GM12864 (cell line): ENCODE results near the gene ACCSL.

ENCODE experiments used
- DNase-seq: peaks from one replicate; pipeline ENCODE4 v3.0.0-alpha.2; 2011; ENCODE audit warnings: low read depth
- H3K4me3 ChIP-seq: 2 replicates; pipeline ENCODE4 v1.5.1; 2011; ENCODE audit warnings: mild to moderate bottlenecking, low read depth, low read length, control low read depth
- TF ChIP-seq, protein P1 (sequence below): IDR thresholded peaks from 2 replicates; pipeline ENCODE4 v1.5.1; 2011; ENCODE audit warnings: low read depth, mild to moderate bottlenecking, moderate library complexity, low read length, control low read depth, inconsistent platforms; ENCODE audit errors: missing control alignments

The ACCSL gene

GRCh38 chr11:44033411-44033850 is 14.3 kb upstream of the ACCSL start:
- no peak overlapping the region for H3K4me3 ChIP-seq
- no peak for DNase-seq
- TF ChIP-seq, protein P1, sequence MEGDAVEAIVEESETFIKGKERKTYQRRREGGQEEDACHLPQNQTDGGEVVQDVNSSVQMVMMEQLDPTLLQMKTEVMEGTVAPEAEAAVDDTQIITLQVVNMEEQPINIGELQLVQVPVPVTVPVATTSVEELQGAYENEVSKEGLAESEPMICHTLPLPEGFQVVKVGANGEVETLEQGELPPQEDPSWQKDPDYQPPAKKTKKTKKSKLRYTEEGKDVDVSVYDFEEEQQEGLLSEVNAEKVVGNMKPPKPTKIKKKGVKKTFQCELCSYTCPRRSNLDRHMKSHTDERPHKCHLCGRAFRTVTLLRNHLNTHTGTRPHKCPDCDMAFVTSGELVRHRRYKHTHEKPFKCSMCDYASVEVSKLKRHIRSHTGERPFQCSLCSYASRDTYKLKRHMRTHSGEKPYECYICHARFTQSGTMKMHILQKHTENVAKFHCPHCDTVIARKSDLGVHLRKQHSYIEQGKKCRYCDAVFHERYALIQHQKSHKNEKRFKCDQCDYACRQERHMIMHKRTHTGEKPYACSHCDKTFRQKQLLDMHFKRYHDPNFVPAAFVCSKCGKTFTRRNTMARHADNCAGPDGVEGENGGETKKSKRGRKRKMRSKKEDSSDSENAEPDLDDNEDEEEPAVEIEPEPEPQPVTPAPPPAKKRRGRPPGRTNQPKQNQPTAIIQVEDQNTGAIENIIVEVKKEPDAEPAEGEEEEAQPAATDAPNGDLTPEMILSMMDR, result no peak

DNA sequence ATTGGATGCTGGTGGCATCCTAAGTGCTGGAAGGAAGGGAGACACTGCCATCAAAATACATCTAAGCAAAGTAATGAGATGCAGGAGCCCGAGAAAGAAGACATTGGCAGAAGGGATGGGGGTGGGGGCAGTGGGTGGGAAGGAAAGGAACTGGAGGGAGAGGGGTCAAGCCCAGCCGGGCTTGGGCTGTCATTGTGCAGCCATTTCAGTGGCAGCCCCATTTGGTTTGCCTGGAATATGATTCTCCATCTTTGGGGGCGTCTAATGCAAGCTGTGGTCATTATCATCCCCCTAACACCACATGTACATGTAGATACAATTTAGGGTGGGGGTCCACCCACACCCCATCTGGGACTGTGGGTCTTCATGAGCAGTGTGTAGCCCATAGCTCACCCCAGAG is 13.9 kb upstream of the ACCSL start:
- TF ChIP-seq, protein P1, result no peak
- no peak for DNase-seq
- no peak overlapping the region for H3K4me3 ChIP-seq

DNA sequence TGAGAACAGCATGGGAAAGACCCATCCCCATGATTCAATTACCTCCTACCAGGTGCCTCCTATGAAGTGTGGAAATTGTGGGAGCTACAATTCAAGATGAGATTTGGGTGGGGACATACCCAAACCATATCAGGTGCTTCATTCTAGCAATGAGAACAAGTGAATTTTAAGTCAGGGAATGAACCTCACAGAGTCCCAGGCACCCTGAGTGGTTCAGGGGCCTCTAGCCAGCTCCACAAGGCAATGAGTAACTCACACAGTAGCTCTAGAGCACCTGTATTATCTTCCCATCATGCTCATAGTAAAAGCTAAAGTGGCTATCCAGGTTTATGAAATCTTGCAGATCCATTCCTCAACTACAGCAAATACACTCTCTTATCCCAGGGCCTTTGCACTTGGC is 13.1 kb upstream of the ACCSL start:
- H3K4me3 ChIP-seq, result no peak overlapping the region
- TF ChIP-seq, protein P1, result no peak
- no peak for DNase-seq

DNA sequence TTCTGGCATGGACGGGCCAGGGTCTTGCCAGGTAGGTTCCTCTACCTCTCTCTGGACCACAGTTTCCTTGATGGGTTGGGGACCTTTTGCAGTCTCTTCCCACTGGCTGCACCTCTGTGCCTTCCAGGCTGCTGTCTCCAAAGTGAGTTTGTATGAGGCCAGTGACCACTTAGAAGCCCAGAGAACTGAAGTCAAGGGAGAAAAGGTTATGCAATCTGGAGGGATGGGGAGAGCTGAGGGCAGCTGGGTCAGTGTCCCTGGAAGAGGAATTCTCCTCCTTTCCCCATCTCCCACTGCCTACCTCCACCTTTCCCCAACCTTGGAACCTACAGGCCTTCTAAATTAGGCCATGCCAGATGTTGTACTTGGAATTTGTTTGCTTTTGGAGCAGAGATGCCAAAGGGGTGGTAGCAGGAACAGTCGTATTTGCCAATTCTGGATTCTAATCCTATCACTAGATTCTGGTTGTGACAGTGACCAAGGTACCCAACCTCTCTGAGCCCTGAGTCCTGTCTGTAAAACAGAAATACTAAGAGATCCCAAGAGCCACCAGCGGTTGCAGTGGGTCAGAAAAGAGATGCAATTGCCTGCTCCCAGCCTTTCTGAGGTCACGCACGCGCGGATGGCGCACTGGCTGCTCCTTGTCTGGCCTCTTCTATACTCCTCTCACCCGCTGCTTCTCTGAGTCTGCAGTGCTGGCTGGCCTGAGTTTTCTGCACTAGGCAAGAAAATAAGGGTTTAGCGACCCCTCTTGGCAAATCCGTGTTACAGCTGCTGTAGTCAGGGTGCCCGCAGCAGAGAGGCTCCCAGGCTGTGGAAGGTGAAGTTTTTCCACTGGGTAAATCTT is 10.7 kb upstream of the ACCSL start:
- TF ChIP-seq, protein P1, result peak; percentile 77
- no peak overlapping the region for H3K4me3 ChIP-seq
- peak; percentile 2 for DNase-seq

GRCh38 chr11:44037658-44037998 is 10.2 kb upstream of the ACCSL start:
- DNase-seq, result no peak
- TF ChIP-seq, protein P1, result no peak
- no peak overlapping the region for H3K4me3 ChIP-seq

GRCh38 chr11:44043157-44043556 is 4.6 kb upstream of the ACCSL start:
- H3K4me3 ChIP-seq, result no peak overlapping the region
- TF ChIP-seq, protein P1, result no peak
- no peak for DNase-seq

DNA sequence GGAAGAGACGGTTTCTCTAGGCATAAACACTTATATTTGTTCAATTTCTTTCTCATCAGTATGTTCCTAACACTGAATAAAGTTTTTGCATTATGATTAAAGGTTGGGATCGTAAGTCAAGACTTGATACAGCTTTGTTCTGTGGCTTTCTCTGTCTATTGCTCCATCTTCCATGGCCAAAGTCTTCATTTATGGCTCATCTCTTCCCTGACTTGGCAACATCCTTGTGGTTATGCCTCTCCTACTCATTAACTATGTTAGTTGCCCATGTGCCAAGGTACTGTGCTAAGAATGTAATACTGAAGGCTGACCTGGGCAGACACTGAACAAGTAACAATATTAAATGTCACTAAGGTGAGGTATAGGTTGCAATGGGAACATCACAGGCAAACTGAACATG is 1.6 kb upstream of the ACCSL start:
- DNase-seq, result no peak

More for the DNA sequence above, 1.6 kb upstream of the ACCSL start:
- TF ChIP-seq, protein P1, result no peak
- H3K4me3 ChIP-seq, result no peak overlapping the region
